WTC11 (cell line): Measurements from ENCODE around the gene ZNF688.
"Not testable (repeated sequence)": the region's sequence is repeated elsewhere in the genome, so short reads cannot be mapped to it uniquely, and the experiment has no call there.

Source experiments
- AFF4 ChIP-seq: sonication (generic); formaldehyde crosslinking; IDR thresholded peaks from 2 replicates; pipeline ENCODE4 v1.8.1; 2023; ENCODE audit warnings: mild to moderate bottlenecking, missing genetic modification reagents, borderline replicate concordance
- TEAD4 ChIP-seq: sonication (generic); formaldehyde crosslinking; IDR thresholded peaks from 2 replicates; pipeline ENCODE4 v1.8.0; 2022; ENCODE audit warnings: mild to moderate bottlenecking, missing genetic modification reagents
- ZNF281 ChIP-seq: sonication (generic); formaldehyde crosslinking; IDR thresholded peaks from 2 replicates; pipeline ENCODE4 v1.8.0; 2023; ENCODE audit warnings: mild to moderate bottlenecking, missing genetic modification reagents
- TF ChIP-seq, protein P1 (sequence below): fragments of 200-600 bp; IDR thresholded peaks from 2 replicates; pipeline ENCODE4 v1.8.0; 2022; ENCODE audit warnings: antibody characterized with exemption

GRCh38 chr16:30540916-30541464, 30.5 kb downstream of the ZNF688 start:
- not testable (repeated sequence) for TF ChIP-seq ZNF281; AFF4 (CRISPR knock-in tag); TEAD4 (CRISPR knock-in tag)
- TF ChIP-seq, protein P1, sequence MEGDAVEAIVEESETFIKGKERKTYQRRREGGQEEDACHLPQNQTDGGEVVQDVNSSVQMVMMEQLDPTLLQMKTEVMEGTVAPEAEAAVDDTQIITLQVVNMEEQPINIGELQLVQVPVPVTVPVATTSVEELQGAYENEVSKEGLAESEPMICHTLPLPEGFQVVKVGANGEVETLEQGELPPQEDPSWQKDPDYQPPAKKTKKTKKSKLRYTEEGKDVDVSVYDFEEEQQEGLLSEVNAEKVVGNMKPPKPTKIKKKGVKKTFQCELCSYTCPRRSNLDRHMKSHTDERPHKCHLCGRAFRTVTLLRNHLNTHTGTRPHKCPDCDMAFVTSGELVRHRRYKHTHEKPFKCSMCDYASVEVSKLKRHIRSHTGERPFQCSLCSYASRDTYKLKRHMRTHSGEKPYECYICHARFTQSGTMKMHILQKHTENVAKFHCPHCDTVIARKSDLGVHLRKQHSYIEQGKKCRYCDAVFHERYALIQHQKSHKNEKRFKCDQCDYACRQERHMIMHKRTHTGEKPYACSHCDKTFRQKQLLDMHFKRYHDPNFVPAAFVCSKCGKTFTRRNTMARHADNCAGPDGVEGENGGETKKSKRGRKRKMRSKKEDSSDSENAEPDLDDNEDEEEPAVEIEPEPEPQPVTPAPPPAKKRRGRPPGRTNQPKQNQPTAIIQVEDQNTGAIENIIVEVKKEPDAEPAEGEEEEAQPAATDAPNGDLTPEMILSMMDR, result not testable (repeated sequence)
